Mesothelial cell of epicardium (in vitro differentiated cells): ENCODE data around the gene CNTNAP5. TPM values are rescaled to one million over a fixed set of nuclear protein-coding genes. Genes with fewer than 3 reads are reported as not detected.
"Not testable (repeated sequence)": the region's sequence is repeated elsewhere in the genome, so short reads cannot be mapped to it uniquely, and the experiment has no call there.

Source experiments
- DNase-seq, 2 experiments: peaks; one replicate each; pipeline ENCODE4 v3.0.0; 2021; ENCODE audit warnings: low spot score in 2 of 2; ENCODE audit not compliant: unreplicated experiment in 2 of 2
- H3K27ac Mint-ChIP-seq: 2 replicates; pipeline ENCODE4 v1.8.0; 2021; ENCODE audit warnings: mixed read lengths
- H3K27me3 Mint-ChIP-seq: 2 replicates; pipeline ENCODE4 v1.8.0; 2021; ENCODE audit warnings: low read depth, mixed read lengths
- H3K36me3 Mint-ChIP-seq: 2 replicates; pipeline ENCODE4 v1.8.0; 2021; ENCODE audit warnings: mixed read lengths
- H3K4me1 Mint-ChIP-seq: 2 replicates; pipeline ENCODE4 v1.8.0; 2021; ENCODE audit warnings: mixed read lengths
- H3K4me3 Mint-ChIP-seq: 2 replicates; pipeline ENCODE4 v1.8.0; 2021; ENCODE audit warnings: mild to moderate bottlenecking, moderate library complexity, mixed read lengths
- H3K9me3 Mint-ChIP-seq: 2 replicates; pipeline ENCODE4 v1.8.0; 2021; ENCODE audit warnings: mixed read lengths
- CTCF ChIP-seq: fragments of 200-600 bp; sonication (generic); IDR thresholded peaks from one replicate; pipeline ENCODE4 v1.5.0; 2021; ENCODE audit warnings: antibody characterized with exemption; ENCODE audit not compliant: unreplicated experiment
- total RNA-seq: library from RNA; stranded (reverse); gene quantifications from 3 replicates; pipeline ENCODE4 v1.2.1, GENCODE V29; 2021

CNTNAP5 gene
- total RNA-seq, 1 donor from 2014 or later: 0.22 TPM

- H3K4me1 Mint-ChIP-seq: no peaks in the 10 kb centered on the region
- no peak overlapping the region for H3K4me3 Mint-ChIP-seq
- no peaks in the 10 kb centered on the region for H3K36me3 Mint-ChIP-seq
- no peaks in the 10 kb centered on the region for H3K9me3 Mint-ChIP-seq
- no peak for DNase-seq
- no peak overlapping the region for H3K27ac Mint-ChIP-seq
- no peak for TF ChIP-seq CTCF
- H3K27me3 Mint-ChIP-seq: peaks cover 21% of the 10 kb centered on the region
Measured at GRCh38 chr2:124402274-124402673, 377.2 kb downstream of the CNTNAP5 start.

- H3K27ac Mint-ChIP-seq: not testable (repeated sequence)
Measured at GRCh38 chr2:124407836-124408534, 382.9 kb downstream of the CNTNAP5 start.

GRCh38 chr2:124424074-124424473, 399.0 kb downstream of the CNTNAP5 start:
- no peaks in the 10 kb centered on the region for H3K9me3 Mint-ChIP-seq
- no peaks in the 10 kb centered on the region for H3K4me1 Mint-ChIP-seq
- no peak for TF ChIP-seq CTCF
- peaks cover 22% of the 10 kb centered on the region for H3K27me3 Mint-ChIP-seq
- no peak overlapping the region for H3K27ac Mint-ChIP-seq
- no peaks in the 10 kb centered on the region for H3K36me3 Mint-ChIP-seq
- DNase-seq: no peak
- H3K4me3 Mint-ChIP-seq: no peak overlapping the region

More at GRCh38 chr2:124407836-124408534, 382.9 kb downstream of the CNTNAP5 start:
- not testable (repeated sequence) for H3K4me1 Mint-ChIP-seq, DNase-seq, H3K4me3 Mint-ChIP-seq, H3K36me3 Mint-ChIP-seq, H3K9me3 Mint-ChIP-seq
- peaks cover 17% of the 10 kb centered on the region for H3K27me3 Mint-ChIP-seq

GRCh38 chr2:124426122-124426521, 401.0 kb downstream of the CNTNAP5 start:
- H3K27me3 Mint-ChIP-seq: peaks cover 29% of the 10 kb centered on the region
- H3K27ac Mint-ChIP-seq: no peak overlapping the region
- no peaks in the 10 kb centered on the region for H3K36me3 Mint-ChIP-seq
- H3K4me3 Mint-ChIP-seq: no peak overlapping the region
- no peak for TF ChIP-seq CTCF
- no peak for DNase-seq
- no peaks in the 10 kb centered on the region for H3K9me3 Mint-ChIP-seq
- H3K4me1 Mint-ChIP-seq: peaks cover 2% of the 10 kb centered on the region

- no peaks in the 10 kb centered on the region for H3K36me3 Mint-ChIP-seq
- no peak for TF ChIP-seq CTCF
- no peak overlapping the region for H3K27ac Mint-ChIP-seq
- no peaks in the 10 kb centered on the region for H3K9me3 Mint-ChIP-seq
- H3K27me3 Mint-ChIP-seq: peaks cover 24% of the 10 kb centered on the region
- peaks cover 3% of the 10 kb centered on the region for H3K4me1 Mint-ChIP-seq
- no peak for DNase-seq
- no peak overlapping the region for H3K4me3 Mint-ChIP-seq
Measured at GRCh38 chr2:124426625-124427024, 401.5 kb downstream of the CNTNAP5 start.

- Mint-ChIP-seq H3K4me3 (no peak overlapping the region), H3K27me3 (peaks cover 16% of the 10 kb centered on the region)
- TF ChIP-seq CTCF: no peak
Measured at GRCh38 chr2:124437811-124438210, 412.7 kb downstream of the CNTNAP5 start.

More at GRCh38 chr2:124437811-124438210, 412.7 kb downstream of the CNTNAP5 start:
- peaks cover 2% of the 10 kb centered on the region for H3K9me3 Mint-ChIP-seq
- no peaks in the 10 kb centered on the region for H3K36me3 Mint-ChIP-seq
- no peaks in the 10 kb centered on the region for H3K4me1 Mint-ChIP-seq
- DNase-seq: peak in 1 of 2 experiments; percentile 59
- no peak overlapping the region for H3K27ac Mint-ChIP-seq
